ENCODE results near the gene NELL1.

The NELL1 gene

DNA sequence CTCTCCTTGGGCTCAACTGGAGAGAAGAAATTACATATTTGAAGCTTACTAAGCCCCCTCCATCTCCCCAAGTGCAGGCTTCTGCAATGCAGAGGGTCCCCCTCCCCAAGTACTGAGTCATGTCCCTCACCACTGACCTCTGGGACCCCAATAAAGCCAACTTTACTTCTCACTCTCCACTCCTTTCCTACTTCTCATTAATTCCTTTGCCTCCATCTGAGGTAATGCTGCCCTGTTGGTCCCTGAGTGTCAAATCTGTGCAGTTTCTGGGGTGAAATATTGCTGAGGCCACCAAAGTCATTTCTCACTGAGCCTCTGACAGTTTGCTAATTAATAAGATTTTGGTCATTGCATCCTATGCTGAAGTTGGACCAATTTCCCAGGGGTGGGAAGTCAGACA is 101.6 kb downstream of the NELL1 start:
- Histone ChIP-seq H3K4me3 (ENCODE audit: low read depth, low read length) (no peak overlapping the region), H3K27ac (no peak overlapping the region), H3K27me3 (replicated peaks) (no peaks in the 10 kb centered on the region), H3K36me3 (replicated peaks) (no peaks in the 10 kb centered on the region)
- DNase-seq = no peak
- TF ChIP-seq, protein P1, sequence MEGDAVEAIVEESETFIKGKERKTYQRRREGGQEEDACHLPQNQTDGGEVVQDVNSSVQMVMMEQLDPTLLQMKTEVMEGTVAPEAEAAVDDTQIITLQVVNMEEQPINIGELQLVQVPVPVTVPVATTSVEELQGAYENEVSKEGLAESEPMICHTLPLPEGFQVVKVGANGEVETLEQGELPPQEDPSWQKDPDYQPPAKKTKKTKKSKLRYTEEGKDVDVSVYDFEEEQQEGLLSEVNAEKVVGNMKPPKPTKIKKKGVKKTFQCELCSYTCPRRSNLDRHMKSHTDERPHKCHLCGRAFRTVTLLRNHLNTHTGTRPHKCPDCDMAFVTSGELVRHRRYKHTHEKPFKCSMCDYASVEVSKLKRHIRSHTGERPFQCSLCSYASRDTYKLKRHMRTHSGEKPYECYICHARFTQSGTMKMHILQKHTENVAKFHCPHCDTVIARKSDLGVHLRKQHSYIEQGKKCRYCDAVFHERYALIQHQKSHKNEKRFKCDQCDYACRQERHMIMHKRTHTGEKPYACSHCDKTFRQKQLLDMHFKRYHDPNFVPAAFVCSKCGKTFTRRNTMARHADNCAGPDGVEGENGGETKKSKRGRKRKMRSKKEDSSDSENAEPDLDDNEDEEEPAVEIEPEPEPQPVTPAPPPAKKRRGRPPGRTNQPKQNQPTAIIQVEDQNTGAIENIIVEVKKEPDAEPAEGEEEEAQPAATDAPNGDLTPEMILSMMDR (IDR thresholded peaks at IDR 0.05; ENCODE audit: low read depth, low read length, missing control alignments) = no peak
- in situ Hi-C loops (cut with HindIII; ENCODE audit: low pct_ligation_motif_present, low sequenced_read_pairs) = no loop called here

DNA sequence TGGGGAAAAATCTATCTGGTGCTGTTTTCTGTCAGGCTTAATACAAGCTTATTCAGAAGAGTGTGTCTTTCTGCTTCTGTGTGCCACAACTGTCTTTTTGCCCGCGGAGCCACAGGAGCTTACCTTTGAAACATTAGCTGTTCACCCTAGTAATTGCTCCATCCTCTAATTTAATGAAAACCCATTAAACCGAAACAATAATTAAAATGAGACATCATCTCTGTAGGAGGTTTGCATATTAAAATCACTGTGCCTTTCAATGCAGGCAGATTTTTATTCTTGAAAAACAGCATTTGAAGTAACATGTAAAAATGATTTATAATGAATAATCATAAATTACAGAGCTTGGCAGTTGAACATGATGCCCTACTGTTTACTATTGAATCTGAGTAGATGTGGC is 102.3 kb downstream of the NELL1 start:
- H3K36me3 ChIP-seq (replicated peaks) = no peaks in the 10 kb centered on the region
- in situ Hi-C loops (cut with HindIII; ENCODE audit: low pct_ligation_motif_present, low sequenced_read_pairs) = no loop called here
- no peak for DNase-seq
- TF ChIP-seq, protein P1 (IDR thresholded peaks at IDR 0.05; ENCODE audit: low read depth, low read length, missing control alignments) = no peak
- H3K27me3 ChIP-seq (replicated peaks) = no peaks in the 10 kb centered on the region
- H3K27ac ChIP-seq = no peak overlapping the region
- H3K4me3 ChIP-seq (ENCODE audit: low read depth, low read length) = no peak overlapping the region

DNA sequence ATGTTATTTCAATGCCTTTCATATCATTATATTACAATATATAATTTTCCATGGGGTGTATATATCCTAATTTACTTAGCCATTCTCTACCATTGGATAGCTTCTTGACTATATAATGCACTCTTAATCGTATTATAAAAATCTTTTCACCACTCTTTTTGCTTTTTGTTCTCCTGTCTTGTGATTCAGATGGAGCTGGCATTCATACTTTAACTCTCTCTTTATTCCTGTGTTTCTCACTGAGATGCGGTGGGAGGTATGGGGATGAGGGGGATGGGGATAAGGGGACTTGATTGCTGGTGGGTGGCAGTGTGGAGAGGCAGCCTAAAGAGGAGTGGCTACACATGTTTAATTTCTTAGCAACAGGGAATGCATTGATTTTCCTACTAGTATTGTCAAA is 105.9 kb downstream of the NELL1 start:
- in situ Hi-C loops (cut with HindIII; ENCODE audit: low pct_ligation_motif_present, low sequenced_read_pairs) = no loop called here
- no peak overlapping the region for H3K27ac ChIP-seq
- no peak for DNase-seq
- H3K4me3 ChIP-seq (ENCODE audit: low read depth, low read length) = no peak overlapping the region
- TF ChIP-seq, protein P1 (IDR thresholded peaks at IDR 0.05; ENCODE audit: low read depth, low read length, missing control alignments) = no peak
- H3K36me3 ChIP-seq (replicated peaks) = no peaks in the 10 kb centered on the region
- no peaks in the 10 kb centered on the region for H3K27me3 ChIP-seq (replicated peaks)

DNA sequence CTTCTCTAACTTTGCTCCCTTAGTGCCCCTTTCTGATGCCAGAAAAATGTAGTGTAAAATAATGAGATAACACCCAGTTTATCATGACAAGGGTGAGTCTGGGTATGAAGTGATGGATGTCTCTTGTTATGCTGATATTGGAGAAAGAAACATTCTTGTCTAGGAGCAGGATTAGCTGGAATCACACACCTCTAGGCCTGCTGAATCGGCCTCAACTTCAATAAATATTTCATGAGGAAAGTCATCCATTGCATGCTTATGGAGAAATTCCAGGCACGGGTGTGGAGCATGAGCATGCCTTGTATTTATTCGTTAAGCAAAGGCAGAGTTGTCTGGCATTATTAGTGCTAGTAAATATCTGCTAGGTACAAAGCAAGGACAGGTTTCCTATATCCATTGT is 113.4 kb downstream of the NELL1 start:
- Histone ChIP-seq H3K4me3 (ENCODE audit: low read depth, low read length) (no peak overlapping the region), H3K36me3 (replicated peaks) (no peaks in the 10 kb centered on the region), H3K27ac (no peak overlapping the region), H3K27me3 (replicated peaks) (no peaks in the 10 kb centered on the region)
- TF ChIP-seq, protein P1 (IDR thresholded peaks at IDR 0.05; ENCODE audit: low read depth, low read length, missing control alignments) = no peak
- in situ Hi-C loops (cut with HindIII; ENCODE audit: low pct_ligation_motif_present, low sequenced_read_pairs) = no loop called here
- DNase-seq = no peak

DNA sequence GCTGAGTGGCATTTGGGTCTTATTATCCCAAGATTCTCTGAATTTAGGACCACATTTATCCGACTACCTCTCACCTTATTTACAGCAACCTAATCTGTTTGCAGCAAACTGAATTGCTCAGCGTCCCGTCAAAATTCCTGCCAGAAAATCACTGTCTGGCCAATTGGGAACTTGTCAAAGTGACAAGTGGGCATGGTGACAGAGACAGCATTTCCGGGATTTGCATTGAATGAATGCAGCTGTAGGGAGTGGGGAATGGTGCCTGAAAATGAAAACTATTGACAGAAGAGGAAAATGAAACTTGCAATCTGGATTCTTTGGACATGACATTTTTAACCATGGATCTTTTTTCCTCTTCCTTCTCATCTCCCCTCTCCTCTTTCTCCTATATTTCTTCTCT is 113.8 kb downstream of the NELL1 start:
- no peaks in the 10 kb centered on the region for H3K27me3 ChIP-seq (replicated peaks)
- no peak overlapping the region for H3K4me3 ChIP-seq (ENCODE audit: low read depth, low read length)
- DNase-seq = no peak
- no peak overlapping the region for H3K27ac ChIP-seq
- H3K36me3 ChIP-seq (replicated peaks) = no peaks in the 10 kb centered on the region
- in situ Hi-C loops (cut with HindIII; ENCODE audit: low pct_ligation_motif_present, low sequenced_read_pairs) = no loop called here
- TF ChIP-seq, protein P1 (IDR thresholded peaks at IDR 0.05; ENCODE audit: low read depth, low read length, missing control alignments) = no peak

DNA sequence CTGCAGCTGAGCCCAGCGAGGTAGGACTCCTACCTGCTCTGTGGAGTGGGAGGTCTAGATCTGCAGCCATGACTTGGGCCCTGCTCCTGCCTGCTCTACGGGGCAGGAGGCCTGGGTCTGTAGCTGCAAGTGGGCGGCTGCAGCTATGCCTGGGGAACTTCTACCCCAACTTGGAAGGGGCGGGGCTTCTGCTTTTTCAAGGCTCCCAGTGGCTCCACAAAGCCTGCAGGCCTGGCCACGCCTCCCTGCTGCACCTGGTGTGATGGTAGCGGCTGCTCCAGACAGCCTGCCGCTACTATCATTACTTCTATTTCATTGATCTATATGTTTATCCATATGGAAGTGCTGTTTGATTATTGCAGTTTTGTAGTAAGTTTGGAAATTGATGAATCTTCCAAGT is 121.2 kb downstream of the NELL1 start:
- in situ Hi-C loops (cut with HindIII; ENCODE audit: low pct_ligation_motif_present, low sequenced_read_pairs) = no loop called here
- no peaks in the 10 kb centered on the region for H3K36me3 ChIP-seq (replicated peaks)
- no peak for DNase-seq
- H3K27me3 ChIP-seq (replicated peaks) = no peaks in the 10 kb centered on the region
- H3K4me3 ChIP-seq (ENCODE audit: low read depth, low read length) = no peak overlapping the region
- TF ChIP-seq, protein P1 (IDR thresholded peaks at IDR 0.05; ENCODE audit: low read depth, low read length, missing control alignments) = no peak
- H3K27ac ChIP-seq = no peak overlapping the region

Data from brain microvascular endothelial cell (primary cell).